ENCODE results near the gene FHIT. TPM values are rescaled to one million over a fixed set of nuclear protein-coding genes. Genes with fewer than 3 reads are reported as not detected.

Gene FHIT
- total RNA-seq, 2 experiments from 2014 or later: 6.5 to 9.0 TPM

DNA sequence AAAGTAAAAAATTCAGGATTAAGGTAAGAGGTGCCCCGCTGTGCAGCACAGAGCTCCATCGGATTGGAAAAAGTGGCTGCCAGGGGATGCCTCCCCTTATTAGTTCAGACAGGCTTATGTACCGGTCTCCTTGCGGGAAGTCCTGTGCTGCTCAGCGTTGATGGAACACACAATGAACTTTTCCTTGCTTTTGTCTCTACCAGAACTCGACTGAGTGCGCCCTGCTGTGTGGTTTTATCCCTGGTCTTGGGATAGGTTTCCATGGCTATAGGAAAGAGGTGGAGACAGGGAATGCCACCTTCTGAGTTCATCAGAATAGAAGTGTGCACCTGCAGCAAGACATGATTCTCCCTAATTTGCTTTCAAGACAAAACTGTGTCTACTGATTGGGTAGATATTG is 1455.5 kb downstream of the FHIT start:
- CTCF ChIA-PET: no interaction called here
- Mint-ChIP-seq H3K4me3 (no peak overlapping the region), H3K4me1 (peaks cover 2% of the 10 kb centered on the region), H3K27me3 (no peaks in the 10 kb centered on the region), H3K27ac (no peak overlapping the region), H3K9me3 (ENCODE audit: low read depth) (no peaks in the 10 kb centered on the region), H3K36me3 (no peaks in the 10 kb centered on the region)
- ATAC-seq: no peak
- no peak for DNase-seq

DNA sequence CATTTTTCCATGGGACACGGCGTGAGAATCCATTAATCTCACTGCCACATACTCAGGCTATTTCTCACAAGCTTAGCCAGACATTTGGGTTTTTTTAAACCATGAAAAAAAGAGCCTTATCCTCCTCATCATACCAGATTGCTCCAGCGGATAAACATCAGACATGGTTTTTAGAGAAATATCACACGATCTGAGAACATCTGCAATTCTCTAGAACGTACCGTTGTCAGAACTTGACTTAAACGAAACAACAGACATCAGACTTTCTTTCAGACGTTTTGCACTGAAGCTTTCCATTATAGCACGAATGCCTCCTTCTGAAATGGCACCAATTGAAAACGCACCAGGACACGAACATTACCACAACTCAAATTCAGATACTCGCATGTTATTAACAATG is 1457.3 kb downstream of the FHIT start:
- ATAC-seq (no peak), DNase-seq (no peak)
- no peak overlapping the region for H3K27ac Mint-ChIP-seq
- H3K36me3 Mint-ChIP-seq: no peaks in the 10 kb centered on the region
- CTCF ChIA-PET: no interaction called here
- H3K27me3 Mint-ChIP-seq: no peaks in the 10 kb centered on the region
- H3K4me3 Mint-ChIP-seq: no peak overlapping the region
- H3K9me3 Mint-ChIP-seq (ENCODE audit: low read depth): no peaks in the 10 kb centered on the region
- peaks cover 7% of the 10 kb centered on the region for H3K4me1 Mint-ChIP-seq

DNA sequence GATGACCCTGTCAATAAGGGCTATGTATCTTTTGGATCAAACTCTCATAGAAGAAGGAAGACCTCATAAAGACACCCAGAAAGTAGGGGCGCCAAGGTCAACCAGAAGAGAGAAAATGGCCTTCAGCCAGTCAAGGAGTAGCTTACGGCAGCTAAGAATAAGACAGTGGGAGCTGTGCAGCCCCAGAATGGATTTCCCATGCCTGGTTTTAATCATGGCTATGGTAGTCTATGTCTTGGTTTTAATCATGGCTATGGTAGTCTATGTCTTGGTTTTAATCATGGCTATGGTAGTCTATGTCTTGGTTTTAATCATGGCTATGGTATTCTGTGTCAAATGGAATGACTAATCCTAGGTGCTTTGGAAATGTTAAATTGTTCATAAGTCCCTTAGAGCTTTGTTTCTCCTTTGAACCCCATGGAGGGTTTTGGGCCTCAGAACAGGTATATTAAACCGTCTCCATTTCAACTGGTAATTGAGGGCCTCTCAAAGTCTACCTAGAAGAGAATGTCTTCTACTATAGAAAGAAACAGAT is 1459.4 kb downstream of the FHIT start:
- DNase-seq (no peak), ATAC-seq (no peak)
- CTCF ChIA-PET: no interaction called here
- Mint-ChIP-seq H3K9me3 (ENCODE audit: low read depth) (no peaks in the 10 kb centered on the region), H3K27ac (no peak overlapping the region), H3K4me3 (no peak overlapping the region), H3K4me1 (peaks cover 5% of the 10 kb centered on the region), H3K36me3 (no peaks in the 10 kb centered on the region), H3K27me3 (no peaks in the 10 kb centered on the region)

DNA sequence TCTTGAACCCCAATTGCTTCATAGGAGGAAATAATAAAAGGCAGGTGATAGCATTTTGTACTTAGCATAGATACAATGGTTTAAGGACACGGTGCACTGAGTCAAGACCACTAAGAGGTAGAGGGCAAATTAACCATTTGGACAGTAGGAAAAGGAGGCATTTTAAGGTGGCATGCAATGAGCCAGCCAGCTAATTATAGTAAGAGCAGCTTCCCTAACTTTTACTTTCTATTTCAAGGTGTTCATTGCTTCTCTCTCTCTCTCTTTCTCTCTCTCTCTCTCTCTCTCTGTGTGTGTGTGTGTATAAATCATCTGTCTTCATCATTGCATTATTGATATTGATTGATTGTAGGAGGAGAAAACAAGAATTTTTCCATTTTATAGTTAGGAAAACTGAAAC is 1461.0 kb downstream of the FHIT start:
- H3K4me1 Mint-ChIP-seq: peaks cover 5% of the 10 kb centered on the region
- CTCF ChIA-PET: interaction anchor here (1.3 kb wide), 1 partner anchor 9 kb away, joined by 3 read pairs; no protein-coding TSS in a partner anchor
- H3K27ac Mint-ChIP-seq: no peak overlapping the region
- DNase-seq (no peak), ATAC-seq (no peak)
- H3K36me3 Mint-ChIP-seq: no peaks in the 10 kb centered on the region
- H3K27me3 Mint-ChIP-seq: peaks cover 7% of the 10 kb centered on the region
- H3K9me3 Mint-ChIP-seq (ENCODE audit: low read depth): no peaks in the 10 kb centered on the region
- no peak overlapping the region for H3K4me3 Mint-ChIP-seq

DNA sequence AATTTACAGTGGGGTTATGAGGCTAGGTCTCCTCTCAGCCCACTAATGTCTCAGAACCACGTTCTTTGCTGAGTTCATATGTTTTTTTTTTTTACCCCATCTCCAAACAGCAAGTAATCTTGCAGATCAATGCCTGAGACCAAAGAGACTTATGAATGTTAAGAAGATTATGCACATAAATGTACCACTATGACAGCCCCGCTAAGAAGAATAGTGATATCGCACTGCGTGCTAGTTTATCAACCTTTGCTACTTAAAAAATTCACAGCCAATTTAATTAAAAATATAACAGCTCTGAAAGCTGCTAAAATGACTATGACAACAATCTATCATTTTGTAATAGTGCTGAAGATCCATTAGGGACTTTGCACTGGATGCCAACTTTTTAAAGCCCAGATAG is 1462.5 kb downstream of the FHIT start:
- no peaks in the 10 kb centered on the region for H3K36me3 Mint-ChIP-seq
- H3K4me1 Mint-ChIP-seq: peaks cover 13% of the 10 kb centered on the region
- H3K27me3 Mint-ChIP-seq: peaks cover 9% of the 10 kb centered on the region
- no peaks in the 10 kb centered on the region for H3K9me3 Mint-ChIP-seq (ENCODE audit: low read depth)
- CTCF ChIA-PET: interaction anchor here (1.3 kb wide), 1 partner anchor 11 kb away, joined by 3 read pairs; no protein-coding TSS in a partner anchor
- DNase-seq (no peak), ATAC-seq (no peak)
- H3K27ac Mint-ChIP-seq: no peak overlapping the region
- H3K4me3 Mint-ChIP-seq: no peak overlapping the region

DNA sequence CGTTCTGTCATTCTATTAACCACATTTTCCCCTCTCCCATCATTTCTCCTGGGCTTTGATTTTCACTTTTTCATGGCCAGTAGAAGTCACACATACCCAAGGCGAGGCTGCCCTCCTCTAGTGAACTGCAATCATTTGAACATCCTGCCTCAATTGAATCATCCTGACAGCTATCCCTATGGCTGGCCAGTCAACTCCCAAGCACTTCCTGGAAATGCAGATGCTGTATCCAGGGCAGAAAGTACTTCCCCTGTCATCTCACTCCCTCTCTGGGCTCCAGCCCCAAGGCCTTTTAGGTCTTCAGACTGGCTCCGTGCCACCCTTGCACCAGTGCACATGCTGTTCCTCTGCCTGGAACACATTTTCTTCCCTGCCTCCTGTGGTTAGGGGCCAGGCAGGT is 1463.1 kb downstream of the FHIT start:
- Mint-ChIP-seq H3K9me3 (ENCODE audit: low read depth) (no peaks in the 10 kb centered on the region), H3K27me3 (peaks cover 9% of the 10 kb centered on the region), H3K36me3 (no peaks in the 10 kb centered on the region), H3K4me1 (peaks cover 19% of the 10 kb centered on the region), H3K27ac (no peak overlapping the region), H3K4me3 (no peak overlapping the region)
- CTCF ChIA-PET: no interaction called here
- no peak for ATAC-seq
- DNase-seq: no peak

DNA sequence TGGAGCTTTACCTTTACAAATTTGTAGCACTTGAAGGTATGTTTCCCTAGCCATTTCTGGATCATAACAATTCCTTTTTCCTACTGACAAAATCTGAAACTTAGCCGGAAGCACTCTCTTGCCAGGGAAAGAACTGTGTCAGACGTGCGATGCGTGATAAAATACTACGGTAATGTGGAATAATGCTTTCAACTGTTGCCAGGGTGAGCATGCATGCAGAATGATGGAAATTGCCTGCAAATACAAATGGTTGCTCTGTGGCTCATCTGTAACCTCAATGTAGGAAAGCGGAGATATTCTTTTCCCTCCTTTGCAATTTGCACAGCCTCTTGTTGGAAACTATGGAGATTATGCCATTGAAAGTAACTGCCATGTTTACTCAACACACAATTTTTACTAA is 1464.9 kb downstream of the FHIT start:
- no peak overlapping the region for H3K4me3 Mint-ChIP-seq
- ATAC-seq (no peak), DNase-seq (no peak)
- no peak overlapping the region for H3K27ac Mint-ChIP-seq
- CTCF ChIA-PET: no interaction called here
- peaks cover 19% of the 10 kb centered on the region for H3K4me1 Mint-ChIP-seq
- no peaks in the 10 kb centered on the region for H3K36me3 Mint-ChIP-seq
- no peaks in the 10 kb centered on the region for H3K9me3 Mint-ChIP-seq (ENCODE audit: low read depth)
- H3K27me3 Mint-ChIP-seq: peaks cover 15% of the 10 kb centered on the region

DNA sequence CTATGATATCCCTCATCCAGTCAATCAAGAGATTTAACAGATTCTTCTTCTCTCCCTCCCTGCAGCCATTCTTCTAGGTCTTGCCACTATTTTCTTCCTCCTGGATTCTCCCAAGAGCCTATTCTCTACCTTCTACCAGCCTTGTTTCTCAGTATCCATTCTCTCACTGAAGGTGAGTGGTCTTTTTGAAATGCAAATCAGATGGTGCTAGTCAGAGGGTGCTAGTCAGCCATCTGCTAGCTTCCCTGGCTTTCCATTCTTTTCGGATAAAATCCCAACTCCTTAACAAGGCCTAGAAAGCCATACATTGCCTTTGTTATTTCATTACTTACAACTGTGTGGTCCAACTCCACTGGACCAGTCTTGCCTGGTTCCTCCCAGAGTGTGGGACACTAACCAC is 1467.1 kb downstream of the FHIT start:
- H3K4me1 Mint-ChIP-seq: peaks cover 14% of the 10 kb centered on the region
- no peaks in the 10 kb centered on the region for H3K36me3 Mint-ChIP-seq
- no peak for ATAC-seq
- no peak for DNase-seq
- no peak overlapping the region for H3K4me3 Mint-ChIP-seq
- peaks cover 19% of the 10 kb centered on the region for H3K27me3 Mint-ChIP-seq
- H3K9me3 Mint-ChIP-seq (ENCODE audit: low read depth): peaks cover 2% of the 10 kb centered on the region
- no peak overlapping the region for H3K27ac Mint-ChIP-seq
- CTCF ChIA-PET: no interaction called here

DNA sequence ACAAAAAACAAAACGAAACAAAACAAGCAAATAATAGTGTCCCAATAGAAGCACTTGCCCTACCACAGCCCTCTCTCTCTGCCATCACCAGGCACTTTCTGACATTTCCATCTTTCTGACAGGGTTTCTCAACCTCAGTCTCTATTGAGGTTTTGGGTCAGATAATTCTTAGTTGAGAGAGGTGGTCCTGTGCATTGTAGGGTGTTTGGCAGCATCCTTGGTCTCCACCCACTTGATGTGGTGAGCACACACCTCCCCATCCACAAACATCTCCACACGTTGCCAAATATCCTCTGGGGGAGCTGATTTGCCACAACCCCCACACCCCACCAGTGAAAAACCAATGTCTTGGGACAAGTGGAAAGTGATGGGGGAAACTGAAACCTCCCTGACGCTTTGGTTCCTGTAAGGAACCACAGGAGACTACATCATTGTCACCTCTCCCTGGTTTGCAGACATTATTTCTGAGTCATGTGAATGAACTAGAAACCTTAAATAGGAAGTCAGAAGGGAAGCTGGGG is 1467.7 kb downstream of the FHIT start:
- peaks cover 2% of the 10 kb centered on the region for H3K9me3 Mint-ChIP-seq (ENCODE audit: low read depth)
- no peaks in the 10 kb centered on the region for H3K36me3 Mint-ChIP-seq
- ATAC-seq (peak; percentile 86), DNase-seq (peak; percentile 65)
- H3K27ac Mint-ChIP-seq: peak overlapping the region; percentile 8
- CTCF ChIA-PET: no interaction called here
- H3K4me3 Mint-ChIP-seq: no peak overlapping the region
- H3K27me3 Mint-ChIP-seq: peaks cover 19% of the 10 kb centered on the region
- peaks cover 14% of the 10 kb centered on the region for H3K4me1 Mint-ChIP-seq

DNA sequence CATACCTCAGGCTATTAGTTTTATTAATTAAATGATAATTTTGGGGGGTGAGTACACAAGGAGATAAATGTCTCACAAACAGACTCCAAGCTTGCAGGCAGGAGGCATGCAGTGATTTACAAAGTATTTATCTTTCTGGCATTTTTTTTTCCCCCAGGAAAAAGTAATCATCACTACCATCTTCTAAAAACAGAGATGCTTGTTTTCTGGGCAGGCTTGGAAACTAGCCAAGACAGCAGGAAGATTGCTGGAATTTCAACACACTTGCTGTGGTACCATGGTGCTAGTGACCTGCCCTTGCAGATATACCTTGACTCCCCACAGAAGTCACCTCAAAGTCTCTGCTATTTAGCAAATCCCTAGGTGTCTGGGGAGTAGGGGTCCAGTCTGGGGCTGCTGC is 1468.6 kb downstream of the FHIT start:
- Mint-ChIP-seq H3K27ac (no peak overlapping the region), H3K27me3 (peaks cover 19% of the 10 kb centered on the region), H3K9me3 (ENCODE audit: low read depth) (peaks cover 2% of the 10 kb centered on the region), H3K4me1 (peaks cover 20% of the 10 kb centered on the region), H3K36me3 (no peaks in the 10 kb centered on the region), H3K4me3 (no peak overlapping the region)
- ATAC-seq (no peak), DNase-seq (no peak)
- CTCF ChIA-PET: no interaction called here

DNA sequence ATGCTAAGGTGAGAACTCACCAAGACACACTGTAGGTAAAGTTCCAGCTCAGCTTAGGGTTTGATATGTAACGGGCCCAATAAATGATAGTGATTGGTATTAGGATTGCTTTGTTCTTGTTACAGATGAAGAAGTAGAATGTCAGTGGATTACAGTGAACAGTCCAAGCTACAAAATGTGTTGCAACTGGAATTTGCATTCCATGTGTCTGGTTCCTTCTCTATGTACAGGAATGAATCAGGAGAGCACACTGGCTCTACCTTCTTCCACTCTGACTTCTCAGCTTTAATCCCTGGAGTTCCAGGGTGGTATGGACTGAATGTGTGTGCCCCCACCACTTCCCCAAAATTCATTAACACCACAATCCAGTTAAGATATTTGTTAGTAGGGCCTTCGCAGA is 1471.0 kb downstream of the FHIT start:
- H3K9me3 Mint-ChIP-seq (ENCODE audit: low read depth): peaks cover 2% of the 10 kb centered on the region
- ATAC-seq: no peak
- H3K4me3 Mint-ChIP-seq: no peak overlapping the region
- peaks cover 32% of the 10 kb centered on the region for H3K4me1 Mint-ChIP-seq
- H3K27ac Mint-ChIP-seq: no peak overlapping the region
- no peaks in the 10 kb centered on the region for H3K36me3 Mint-ChIP-seq
- peaks cover 11% of the 10 kb centered on the region for H3K27me3 Mint-ChIP-seq
- CTCF ChIA-PET: no interaction called here
- DNase-seq: no peak

DNA sequence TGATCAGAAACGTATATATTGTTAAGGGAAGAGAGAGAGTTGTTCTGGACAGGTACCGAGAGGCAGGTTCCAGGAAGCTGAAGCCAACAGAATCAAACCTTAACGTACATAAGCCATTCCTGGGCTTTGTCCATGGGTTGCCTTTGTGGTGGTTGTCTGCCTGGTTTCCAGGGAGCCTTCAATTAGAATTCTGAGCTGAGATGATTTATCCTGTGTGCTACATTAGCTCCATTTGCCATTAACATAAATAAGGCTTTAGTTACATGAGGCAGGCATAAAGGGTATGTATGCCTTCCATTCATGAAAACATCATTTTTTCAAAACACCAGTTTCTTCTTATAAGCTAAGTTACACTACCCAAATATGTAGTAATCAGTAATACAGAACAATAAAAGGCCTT is 1472.0 kb downstream of the FHIT start:
- Mint-ChIP-seq H3K27me3 (peaks cover 14% of the 10 kb centered on the region), H3K36me3 (no peaks in the 10 kb centered on the region), H3K27ac (no peak overlapping the region), H3K9me3 (ENCODE audit: low read depth) (peaks cover 2% of the 10 kb centered on the region), H3K4me1 (peaks cover 30% of the 10 kb centered on the region), H3K4me3 (no peak overlapping the region)
- ATAC-seq (no peak), DNase-seq (no peak)
- CTCF ChIA-PET: no interaction called here

DNA sequence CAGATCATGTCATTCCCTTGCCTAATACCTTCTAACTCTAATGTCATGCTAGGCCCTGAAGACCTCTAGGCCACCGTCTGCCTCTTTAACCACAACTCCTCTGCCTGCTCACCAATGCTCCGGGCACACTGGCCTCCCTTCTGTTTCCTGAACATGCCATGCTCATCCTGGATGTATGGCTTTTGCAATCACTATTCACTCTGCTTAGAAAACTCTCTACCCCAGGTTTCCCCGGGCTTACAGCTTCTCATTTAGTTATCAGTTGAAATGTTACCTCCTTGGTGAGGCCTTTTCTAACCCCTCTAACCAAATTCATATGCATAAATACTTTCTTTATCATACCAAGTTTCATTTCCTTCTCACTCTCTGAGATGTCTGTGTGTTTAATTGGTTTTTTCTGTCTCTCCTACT is 1473.6 kb downstream of the FHIT start:
- no peak for ATAC-seq
- Mint-ChIP-seq H3K9me3 (ENCODE audit: low read depth) (peaks cover 2% of the 10 kb centered on the region), H3K36me3 (no peaks in the 10 kb centered on the region), H3K4me3 (no peak overlapping the region), H3K4me1 (peaks cover 30% of the 10 kb centered on the region), H3K27me3 (peaks cover 19% of the 10 kb centered on the region), H3K27ac (no peak overlapping the region)
- CTCF ChIA-PET: no interaction called here
- no peak for DNase-seq

DNA sequence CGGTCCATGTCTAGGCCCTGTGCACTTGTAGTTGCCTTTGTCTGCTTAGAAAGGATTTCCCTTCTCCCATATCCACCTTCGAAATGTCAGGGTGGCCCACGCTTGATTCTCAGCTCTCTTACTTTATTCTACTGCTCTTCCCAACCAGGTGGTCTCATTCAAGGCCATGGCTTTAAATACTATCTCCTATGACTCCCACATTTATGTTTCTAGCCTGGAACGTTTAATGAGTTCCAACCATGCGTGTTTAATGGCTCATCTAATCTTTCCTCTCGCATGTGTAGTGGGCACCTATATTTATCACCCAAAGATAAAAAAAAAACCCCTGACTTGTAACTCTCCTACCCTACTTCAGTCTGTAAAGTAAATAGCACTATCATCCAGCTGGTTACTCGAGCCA is 1474.2 kb downstream of the FHIT start:
- no peak overlapping the region for H3K4me3 Mint-ChIP-seq

More for the DNA sequence above, 1474.2 kb downstream of the FHIT start:
- no peak for DNase-seq
- Mint-ChIP-seq H3K4me1 (peaks cover 36% of the 10 kb centered on the region), H3K9me3 (ENCODE audit: low read depth) (peaks cover 2% of the 10 kb centered on the region), H3K27me3 (peaks cover 16% of the 10 kb centered on the region), H3K27ac (no peak overlapping the region), H3K36me3 (no peaks in the 10 kb centered on the region)
- CTCF ChIA-PET: no interaction called here
- ATAC-seq: no peak
